ENCODE data around the gene TGFB1I1.
"Not testable (repeated sequence)": the region's sequence is repeated elsewhere in the genome, so short reads cannot be mapped to it uniquely, and the experiment has no call there.

TGFB1I1 gene

DNA sequence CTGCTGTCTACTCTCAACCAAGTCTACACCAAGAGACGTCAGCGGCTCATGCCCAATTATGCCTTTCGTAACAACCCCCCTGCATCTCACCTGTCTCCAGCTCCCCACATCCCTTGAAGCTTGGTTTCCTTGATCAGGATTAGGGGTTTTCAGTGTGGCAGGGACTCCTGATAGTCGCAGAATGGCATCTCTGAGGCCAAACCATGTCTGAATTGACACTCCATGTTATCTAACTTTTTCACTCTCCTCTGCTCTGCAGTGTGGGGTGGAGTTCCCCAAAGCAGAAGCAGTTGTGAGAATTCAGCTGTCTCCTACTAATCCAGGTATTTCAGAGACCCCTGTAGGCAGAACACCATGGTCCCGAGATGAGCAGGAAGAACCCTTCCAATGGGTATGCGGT lies 50.1 kb downstream of the TGFB1I1 start:
- Histone ChIP-seq H3K4me2 (ENCODE audit: insufficient read depth, low read length, poor library complexity, severe bottlenecking) (no peak overlapping the region), H3K27ac (replicated peaks; ENCODE audit: low read length) (no peak overlapping the region), H3K4me1 (ENCODE audit: control insufficient read depth in 2 of 2, insufficient read depth in 1 of 2, low read depth in 1 of 2, low read length in 2 of 2) (peaks cover 0 to 8% of the 10 kb centered on the region in 2 donors), H3K9ac (ENCODE audit: low read depth, low read length, poor library complexity) (no peak overlapping the region), H2BK120ac (ENCODE audit: low read depth, low read length) (no peak overlapping the region), H3K36me3 (replicated peaks in 1 of 2; ENCODE audit: control insufficient read depth in 2 of 2, insufficient read depth in 2 of 2, low read length in 2 of 2) (no peaks in the 10 kb centered on the region), H3K79me1 (ENCODE audit: low read depth, low read length) (no peaks in the 10 kb centered on the region), H2BK5ac (ENCODE audit: low read length) (no peak overlapping the region), H3K23ac (ENCODE audit: low read depth, low read length, poor library complexity) (no peak overlapping the region), H3K9me3 (replicated peaks in 1 of 2; ENCODE audit: control insufficient read depth in 2 of 2, insufficient read depth in 1 of 2, low read depth in 1 of 2, low read length in 2 of 2) (no peaks in the 10 kb centered on the region), H2BK12ac (ENCODE audit: low read length) (no peak overlapping the region), H2BK15ac (ENCODE audit: low read length) (no peak overlapping the region), H4K8ac (ENCODE audit: low read depth, low read length) (no peak overlapping the region), H3K27me3 (ENCODE audit: control insufficient read depth in 3 of 3, insufficient read depth in 3 of 3, low read depth in 1 of 3, low read length in 3 of 3) (no peaks in the 10 kb centered on the region), H4K91ac (ENCODE audit: low read depth, low read length, poor library complexity) (no peak overlapping the region), H3K4me3 (ENCODE audit: low read length in 2 of 2) (no peak overlapping the region), H2AFZ (ENCODE audit: low read length) (no peak overlapping the region), H3K18ac (ENCODE audit: low read length) (no peak overlapping the region), H3K14ac (ENCODE audit: low read length) (no peak overlapping the region), H2AK5ac (ENCODE audit: low read depth, low read length) (no peak overlapping the region), H3K4ac (ENCODE audit: low read length) (no peak overlapping the region)
- DNase-seq (ENCODE audit: low spot score), result no peak
- no CpG with 5 or more reads among the region's 6 CpGs for WGBS, 2 donors (ENCODE audit: extremely low coverage in 2 of 2, insufficient read length in 2 of 2, insufficient replicate concordance in 1 of 2)

DNA sequence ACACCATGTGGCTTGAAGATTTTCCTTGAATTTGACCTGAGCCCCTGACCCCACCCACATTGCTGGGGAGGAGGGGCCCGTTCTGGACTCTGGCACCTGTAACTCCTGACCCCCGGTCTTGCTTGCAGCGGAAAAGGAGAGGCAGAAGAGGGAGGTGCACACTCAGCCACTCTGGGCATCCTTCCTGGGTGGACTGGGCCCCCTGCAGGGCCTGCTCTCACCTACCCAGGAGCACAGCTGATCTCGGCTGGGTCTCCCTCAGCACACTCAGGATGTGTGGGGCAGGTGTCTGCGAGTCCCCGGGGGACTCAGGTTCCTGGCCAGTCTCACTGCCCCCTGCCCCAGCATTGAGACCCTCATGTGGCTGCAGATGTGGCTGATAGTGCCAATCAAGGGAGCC lies 51.8 kb downstream of the TGFB1I1 start:
- H3K9ac ChIP-seq (ENCODE audit: low read depth, low read length, poor library complexity); H3K27ac ChIP-seq (replicated peaks; ENCODE audit: low read length); H3K9me3 ChIP-seq (replicated peaks in 1 of 2; ENCODE audit: control insufficient read depth in 2 of 2, insufficient read depth in 1 of 2, low read depth in 1 of 2, low read length in 2 of 2); H3K4me2 ChIP-seq (ENCODE audit: insufficient read depth, low read length, poor library complexity, severe bottlenecking); H3K36me3 ChIP-seq (replicated peaks in 1 of 2; ENCODE audit: control insufficient read depth in 2 of 2, insufficient read depth in 2 of 2, low read length in 2 of 2); H3K4me1 ChIP-seq (ENCODE audit: control insufficient read depth in 2 of 2, insufficient read depth in 1 of 2, low read depth in 1 of 2, low read length in 2 of 2); H3K18ac ChIP-seq (ENCODE audit: low read length); H2BK5ac ChIP-seq (ENCODE audit: low read length); H3K79me1 ChIP-seq (ENCODE audit: low read depth, low read length); H2BK120ac ChIP-seq (ENCODE audit: low read depth, low read length); H3K23ac ChIP-seq (ENCODE audit: low read depth, low read length, poor library complexity); H2AFZ ChIP-seq (ENCODE audit: low read length); H2BK15ac ChIP-seq (ENCODE audit: low read length); H3K4ac ChIP-seq (ENCODE audit: low read length); H2BK12ac ChIP-seq (ENCODE audit: low read length); H4K91ac ChIP-seq (ENCODE audit: low read depth, low read length, poor library complexity); DNase-seq (ENCODE audit: low spot score); H4K8ac ChIP-seq (ENCODE audit: low read depth, low read length); H2AK5ac ChIP-seq (ENCODE audit: low read depth, low read length); H3K4me3 ChIP-seq (ENCODE audit: low read length in 2 of 2); H3K14ac ChIP-seq (ENCODE audit: low read length): not testable (repeated sequence)
- peaks cover 0 to 14% (median 12%) of the 10 kb centered on the region in 3 experiments for H3K27me3 ChIP-seq (ENCODE audit: control insufficient read depth in 3 of 3, insufficient read depth in 3 of 3, low read depth in 1 of 3, low read length in 3 of 3)
- WGBS, 2 donors (ENCODE audit: extremely low coverage in 2 of 2, insufficient read length in 2 of 2, insufficient replicate concordance in 1 of 2), result no CpG with 5 or more reads among the region's 6 CpGs

DNA sequence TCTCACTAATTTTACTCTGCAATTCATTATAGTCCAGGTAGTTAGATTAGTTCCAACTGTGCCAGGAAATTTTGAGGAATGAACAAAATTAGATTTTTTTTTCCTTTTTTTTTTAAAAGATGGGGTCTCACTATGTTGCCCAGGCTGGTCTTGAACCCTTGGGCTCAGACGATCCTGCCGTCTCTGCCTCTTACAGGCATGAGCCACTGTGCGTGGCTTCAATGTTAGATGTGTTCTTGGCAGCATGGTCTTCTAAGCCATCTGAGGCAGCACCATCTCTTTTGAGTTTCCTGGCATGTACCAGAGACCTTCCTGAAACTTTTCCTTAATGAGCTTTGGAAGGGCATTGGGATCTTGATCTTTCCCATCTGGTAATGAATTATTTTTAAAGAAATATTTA lies 53.2 kb downstream of the TGFB1I1 start:
- Histone ChIP-seq H2BK15ac (ENCODE audit: low read length) (no peak overlapping the region), H4K8ac (ENCODE audit: low read depth, low read length) (no peak overlapping the region), H3K79me1 (ENCODE audit: low read depth, low read length) (no peaks in the 10 kb centered on the region), H3K4ac (ENCODE audit: low read length) (no peak overlapping the region), H2AFZ (ENCODE audit: low read length) (no peak overlapping the region), H3K4me1 (ENCODE audit: control insufficient read depth in 2 of 2, insufficient read depth in 1 of 2, low read depth in 1 of 2, low read length in 2 of 2) (peaks cover 2 to 3% of the 10 kb centered on the region in 2 donors), H2AK5ac (ENCODE audit: low read depth, low read length) (no peak overlapping the region), H3K9me3 (replicated peaks in 1 of 2; ENCODE audit: control insufficient read depth in 2 of 2, insufficient read depth in 1 of 2, low read depth in 1 of 2, low read length in 2 of 2) (peaks cover 2 to 3% of the 10 kb centered on the region in 2 donors), H4K91ac (ENCODE audit: low read depth, low read length, poor library complexity) (no peak overlapping the region), H3K9ac (ENCODE audit: low read depth, low read length, poor library complexity) (no peak overlapping the region), H3K14ac (ENCODE audit: low read length) (no peak overlapping the region), H3K4me2 (ENCODE audit: insufficient read depth, low read length, poor library complexity, severe bottlenecking) (no peak overlapping the region), H3K23ac (ENCODE audit: low read depth, low read length, poor library complexity) (no peak overlapping the region), H3K27me3 (ENCODE audit: control insufficient read depth in 3 of 3, insufficient read depth in 3 of 3, low read depth in 1 of 3, low read length in 3 of 3) (peaks cover 0 to 26% (median 24%) of the 10 kb centered on the region in 3 experiments), H3K18ac (ENCODE audit: low read length) (no peak overlapping the region), H3K27ac (replicated peaks; ENCODE audit: low read length) (no peak overlapping the region), H2BK12ac (ENCODE audit: low read length) (no peak overlapping the region), H2BK5ac (ENCODE audit: low read length) (no peak overlapping the region), H2BK120ac (ENCODE audit: low read depth, low read length) (no peak overlapping the region), H3K36me3 (replicated peaks in 1 of 2; ENCODE audit: control insufficient read depth in 2 of 2, insufficient read depth in 2 of 2, low read length in 2 of 2) (no peaks in the 10 kb centered on the region), H3K4me3 (ENCODE audit: low read length in 2 of 2) (no peak overlapping the region)
- DNase-seq (ENCODE audit: low spot score), result no peak
- WGBS, 2 donors (ENCODE audit: extremely low coverage in 2 of 2, insufficient read length in 2 of 2, insufficient replicate concordance in 1 of 2), result no CpG with 5 or more reads among the region's 3 CpGs

Measured in neuronal stem cell (in vitro differentiated cells).